Activated CD8-positive, alpha-beta memory T cell treated with anti-CD3 and anti-CD28 coated beads for 1 hour (primary cell): ENCODE results near the gene ZBTB7B.
A peak's percentile ranks its signal among the peaks of the same experiment; 100 is the strongest.
"Not testable (repeated sequence)": the region's sequence is repeated elsewhere in the genome, so short reads cannot be mapped to it uniquely, and the experiment has no call there.

ENCODE experiments used
- DNase-seq, 2 donors: peaks; one replicate each; pipeline ENCODE4 v3.0.0-alpha.2; 2020; ENCODE audit warnings: low read depth in 1 of 2; ENCODE audit errors: extremely low read depth in 1 of 2

Gene ZBTB7B

GRCh38 chr1:154986736-154987135 is 15.9 kb upstream of the ZBTB7B start:
- not testable (repeated sequence) for DNase-seq

- no peak for DNase-seq
Observed at GRCh38 chr1:154987326-154987725, 15.3 kb upstream of the ZBTB7B start.

GRCh38 chr1:154988058-154988954 is 14.3 kb upstream of the ZBTB7B start:
- no peak for DNase-seq

GRCh38 chr1:154989195-154989860 is 13.3 kb upstream of the ZBTB7B start:
- DNase-seq, result no peak

GRCh38 chr1:154990276-154990675 is 12.3 kb upstream of the ZBTB7B start:
- DNase-seq, result no peak

GRCh38 chr1:154992721-154993571 is 9.7 kb upstream of the ZBTB7B start:
- no peak for DNase-seq

GRCh38 chr1:154993572-154994268 is 8.9 kb upstream of the ZBTB7B start, which contains the start of gene LENEP:
Gene LENEP, plus strand, starts transcription at chr1:154993586. Its CDS starts 22 bp downstream, at chr1:154993608.
- no peak for DNase-seq

GRCh38 chr1:154994269-154994587 is 8.4 kb upstream of the ZBTB7B start:
- DNase-seq, result no peak

- no peak for DNase-seq
Observed at GRCh38 chr1:154994591-154994990, 8.0 kb upstream of the ZBTB7B start.

- not testable (repeated sequence) for DNase-seq
Observed at GRCh38 chr1:154995301-154995983, 7.2 kb upstream of the ZBTB7B start.

GRCh38 chr1:154996966-154997701 is 5.5 kb upstream of the ZBTB7B start:
- no peak for DNase-seq

- no peak for DNase-seq
Observed at GRCh38 chr1:154998201-154998780, 4.3 kb upstream of the ZBTB7B start.

- DNase-seq, result peak; percentile 46 to 51
Observed at GRCh38 chr1:154998818-154999570, 3.6 kb upstream of the ZBTB7B start.

- DNase-seq, result no peak
Observed at GRCh38 chr1:154999571-155000410, 2.8 kb upstream of the ZBTB7B start.

GRCh38 chr1:155000411-155000725 is 2.2 kb upstream of the ZBTB7B start:
- DNase-seq, result no peak

- DNase-seq, result peak; percentile 48 to 67
Observed at GRCh38 chr1:155000726-155001424, 1.7 kb upstream of the ZBTB7B start.

GRCh38 chr1:155001425-155001674 is 1.3 kb upstream of the ZBTB7B start:
- no peak for DNase-seq
